Cerebellar nuclear complex (tissue), 1 donor: ENCODE results near the gene RGS7.

ENCODE experiments used
- DNase-seq, 2 experiments: peaks; one replicate each; lab custom pipeline; 2025; lab: John Stamatoyannopoulos, UW

The RGS7 gene

GRCh38 chr1:241356519-241357365, at the start of gene RGS7:
TSS of gene RGS7 (minus strand) at chr1:241357205.
- no peak for DNase-seq

- DNase-seq: no peak
Measured at GRCh38 chr1:241406421-241406820, 49.4 kb upstream of the RGS7 start.

GRCh38 chr1:241401156-241401555, 44.2 kb upstream of the RGS7 start:
- DNase-seq: no peak

GRCh38 chr1:241396747-241397681, 40.0 kb upstream of the RGS7 start:
- DNase-seq: no peak

- no peak for DNase-seq
Measured at GRCh38 chr1:241391926-241392710, 35.1 kb upstream of the RGS7 start.

DNA sequence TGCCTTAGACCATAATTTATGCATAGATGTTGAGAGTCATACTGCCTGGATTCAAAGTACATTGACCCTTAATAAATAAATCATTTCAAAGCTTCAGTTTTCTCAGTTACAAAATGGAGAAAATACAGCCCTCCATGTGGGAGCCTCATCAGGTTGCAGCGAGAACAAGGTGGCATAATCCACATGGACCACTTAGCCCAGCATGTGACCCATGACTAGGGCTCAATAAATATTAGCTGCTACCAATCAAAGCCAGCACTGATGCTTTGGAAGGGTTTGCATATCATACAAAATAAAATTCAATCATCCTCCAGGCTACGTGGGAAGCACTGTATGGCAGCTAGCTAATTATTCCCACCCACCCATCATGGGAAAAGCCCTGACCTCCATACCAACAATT, 33.5 kb upstream of the RGS7 start:
- DNase-seq: no peak

- DNase-seq: no peak
Measured at GRCh38 chr1:241389400-241389799, 32.4 kb upstream of the RGS7 start.

GRCh38 chr1:241387216-241387615, 30.2 kb upstream of the RGS7 start:
- DNase-seq: no peak

- no peak for DNase-seq
Measured at GRCh38 chr1:241376701-241377100, 19.7 kb upstream of the RGS7 start.

DNA sequence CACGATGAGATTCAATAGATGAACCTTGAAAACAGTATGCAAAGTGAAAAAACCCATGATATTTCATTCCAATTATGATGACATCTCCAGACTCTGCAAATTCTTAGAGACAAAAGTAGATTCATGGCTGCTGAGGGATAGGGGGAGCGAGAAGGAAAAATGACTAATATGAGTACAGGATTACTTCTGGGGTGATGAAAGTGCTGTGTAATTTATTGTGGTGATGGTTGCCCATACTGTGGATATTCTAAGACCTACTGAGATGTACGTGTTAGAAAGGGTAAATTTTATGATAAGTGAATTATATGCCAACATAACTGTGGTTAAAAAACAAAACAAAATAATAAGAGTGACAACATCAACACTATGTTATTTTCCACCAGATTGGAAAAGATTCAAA, 18.9 kb upstream of the RGS7 start:
- DNase-seq: no peak

DNA sequence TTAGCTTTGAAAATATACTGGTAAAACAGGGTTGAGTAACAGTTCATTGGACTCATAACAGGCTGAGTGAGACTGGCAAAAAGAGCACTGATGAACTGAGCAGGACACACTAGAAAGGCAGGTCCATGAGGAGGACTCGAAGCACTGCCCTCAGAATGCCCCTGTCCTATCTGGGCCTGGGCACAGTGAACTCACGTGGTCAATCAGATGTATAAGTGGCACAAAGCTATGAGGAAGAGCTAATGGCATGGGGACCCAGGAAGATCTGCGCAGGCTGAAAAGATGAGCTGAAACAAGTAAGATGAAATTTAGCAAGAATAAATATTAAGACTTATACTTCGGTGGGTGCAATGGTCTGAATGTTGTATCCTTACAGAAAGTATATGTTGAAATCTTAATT, 9.2 kb upstream of the RGS7 start:
- DNase-seq: no peak

- DNase-seq: no peak
Measured at GRCh38 chr1:241362350-241362749, 5.3 kb upstream of the RGS7 start.

GRCh38 chr1:241357366-241358340, 648 bp upstream of the RGS7 start:
- no peak for DNase-seq

GRCh38 chr1:241356187-241356518, 852 bp downstream of the RGS7 start:
- DNase-seq: no peak

GRCh38 chr1:241355311-241356010, 1.5 kb downstream of the RGS7 start:
- DNase-seq: no peak

GRCh38 chr1:241352401-241352800, 4.6 kb downstream of the RGS7 start:
- DNase-seq: no peak

DNA sequence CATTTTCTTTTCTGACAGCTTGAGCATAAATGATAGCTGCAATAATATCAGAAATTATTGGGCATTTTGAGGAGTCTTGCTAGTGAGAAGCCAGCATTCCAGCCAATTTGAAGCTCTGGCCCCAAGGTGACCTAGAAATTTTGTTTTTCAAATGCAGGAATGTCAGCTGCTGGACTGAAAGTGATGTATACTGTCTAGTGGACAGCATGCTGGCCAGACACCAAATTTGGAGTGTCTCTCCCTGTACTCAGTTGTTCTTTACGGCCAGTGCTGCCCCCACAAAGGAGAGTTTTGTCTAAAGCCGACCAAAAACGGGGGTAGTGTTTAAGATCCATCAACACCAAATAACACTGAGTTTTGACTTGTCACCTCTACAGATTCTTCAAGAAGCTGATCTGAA, 5.2 kb downstream of the RGS7 start:
- DNase-seq: no peak

DNA sequence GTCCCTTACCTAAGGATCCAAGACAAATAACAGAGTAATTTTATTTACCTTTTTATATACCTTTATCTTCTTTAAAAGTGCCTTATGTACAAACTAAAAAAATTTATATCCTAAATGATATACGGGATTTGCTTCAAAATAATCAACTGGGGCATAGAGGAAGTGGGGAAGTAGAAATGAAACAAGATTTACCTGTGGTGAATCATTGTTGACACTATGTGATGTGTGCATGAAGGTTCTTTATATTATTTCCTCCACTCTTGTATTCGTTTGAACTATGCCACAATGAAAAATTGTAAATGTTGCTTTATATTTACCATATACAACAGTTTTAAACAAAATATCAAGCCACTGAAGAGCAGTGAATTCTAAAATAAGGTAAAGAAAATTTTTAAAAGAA, 13.0 kb downstream of the RGS7 start:
- DNase-seq: no peak

DNA sequence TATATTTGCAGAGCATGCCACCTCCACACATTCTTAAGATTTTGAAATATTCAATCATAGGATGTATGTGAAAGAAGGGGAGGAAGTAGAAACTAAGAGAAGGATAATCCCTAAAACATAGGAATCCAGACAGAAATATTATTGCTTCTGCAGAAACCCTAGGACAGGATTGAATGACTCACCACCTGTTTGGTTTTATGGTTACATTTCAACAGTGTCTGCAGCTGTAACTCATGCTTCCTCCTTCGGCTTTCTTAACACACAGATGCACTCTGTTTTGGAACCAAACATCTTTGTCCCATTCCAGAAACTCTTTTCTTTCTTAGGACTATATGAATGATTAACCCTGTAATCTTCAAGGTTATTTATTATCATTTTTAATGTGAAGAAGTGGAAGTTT, 20.7 kb downstream of the RGS7 start:
- no peak for DNase-seq

DNA sequence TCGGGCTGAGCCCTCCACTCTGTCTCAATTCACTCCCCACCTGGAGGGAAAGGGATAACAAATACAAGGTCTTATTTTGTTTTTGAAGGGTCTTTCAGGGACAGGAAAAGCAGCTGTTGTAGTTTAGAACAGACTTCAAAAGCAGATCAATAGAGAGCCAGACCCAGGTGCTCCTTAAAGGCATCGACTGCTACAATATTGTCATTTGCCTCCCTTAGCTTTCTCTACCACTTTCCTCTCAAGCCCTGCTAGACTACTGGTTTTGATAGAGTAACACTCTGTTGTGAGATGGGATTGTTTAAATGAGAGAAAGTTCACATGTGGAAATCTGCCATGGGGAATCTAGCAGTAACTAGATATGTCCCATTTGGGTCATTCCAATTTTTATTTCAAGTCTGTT, 24.0 kb downstream of the RGS7 start:
- DNase-seq: no peak

DNA sequence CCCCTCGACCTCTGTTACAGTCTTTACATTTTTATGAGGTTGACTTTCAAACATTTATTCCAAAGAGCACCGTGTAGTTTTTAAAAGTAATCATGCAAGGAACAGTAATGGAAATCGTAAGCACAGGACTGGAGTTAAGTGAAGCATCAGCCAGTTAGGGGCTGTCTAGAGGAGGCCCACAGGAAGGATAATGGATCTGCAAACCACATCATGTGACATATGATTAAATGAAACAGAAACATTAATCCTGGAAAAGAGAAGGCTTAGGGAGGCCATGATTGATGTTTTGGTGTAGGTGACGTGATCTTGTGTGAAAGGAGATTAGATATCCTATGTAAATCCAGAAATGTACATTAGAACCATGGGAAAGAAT, 25.0 kb downstream of the RGS7 start:
- no peak for DNase-seq
